Liver (tissue), 9 donors: ENCODE measurements around the gene GLP2R. TPM values are rescaled to one million over a fixed set of nuclear protein-coding genes. Genes with fewer than 3 reads are reported as not detected.

Experiments
- DNase-seq: peaks from one replicate; pipeline ENCODE4 v3.0.0-alpha.2; 2017; ENCODE audit warnings: low spot score
- H3K27ac ChIP-seq, 2 donors: one replicate each; pipeline ENCODE4 v1.7.0; 2013; ENCODE audit warnings: inconsistent platforms in 2 of 2, low read length in 2 of 2, control low read depth in 1 of 2, low read depth in 1 of 2, mild to moderate bottlenecking in 1 of 2
- H3K27me3 ChIP-seq, 4 donors: one replicate each; pipeline versions ENCODE4 v1.6.1 to v1.7.0; 2013; ENCODE audit warnings: low read length in 3 of 4, inconsistent platforms in 1 of 4, mild to moderate bottlenecking in 1 of 4, moderate library complexity in 1 of 4; ENCODE audit not compliant: control insufficient read depth in 4 of 4, insufficient read depth in 4 of 4
- H3K36me3 ChIP-seq, 4 donors: one replicate each; pipeline versions ENCODE4 v1.6.1 to v1.7.0; 2013; ENCODE audit warnings: low read length in 3 of 4, mild to moderate bottlenecking in 3 of 4, low read depth in 1 of 4, moderate library complexity in 1 of 4; ENCODE audit not compliant: control insufficient read depth in 4 of 4, insufficient read depth in 3 of 4
- H3K4me1 ChIP-seq, 4 donors: one replicate each; pipeline versions ENCODE4 v1.6.1 to v1.7.0; 2013; ENCODE audit warnings: low read length in 3 of 4, mild to moderate bottlenecking in 3 of 4, moderate library complexity in 1 of 4; ENCODE audit not compliant: control insufficient read depth in 4 of 4, insufficient read depth in 4 of 4
- H3K4me3 ChIP-seq, 3 donors: one replicate each; pipeline versions ENCODE4 v1.6.1 to v1.7.0; 2013; ENCODE audit warnings: low read length in 3 of 3, control low read depth in 1 of 3, low read depth in 1 of 3, mild to moderate bottlenecking in 1 of 3
- H3K9ac ChIP-seq, 2 donors: one replicate each; pipeline ENCODE4 v1.7.0; 2013; ENCODE audit warnings: low read length in 2 of 2, mild to moderate bottlenecking in 2 of 2, moderate library complexity in 2 of 2, control low read depth in 1 of 2, low read depth in 1 of 2
- H3K9me3 ChIP-seq, 4 donors: one replicate each; pipeline versions ENCODE4 v1.6.1 to v1.7.0; 2013; ENCODE audit warnings: low read length in 3 of 4; ENCODE audit not compliant: control insufficient read depth in 4 of 4
- EGR1 ChIP-seq, 2 donors: IDR thresholded peaks; 2 replicates each; pipeline ENCODE4 v1.6.1; 2016 to 2018; ENCODE audit warnings: antibody characterized with exemption in 2 of 2, low read depth in 2 of 2
- FOXA1 ChIP-seq: IDR thresholded peaks from 2 replicates; pipeline ENCODE4 v1.6.1; 2016; ENCODE audit warnings: antibody characterized with exemption
- FOXA2 ChIP-seq: IDR thresholded peaks from 2 replicates; pipeline ENCODE4 v1.6.1; 2016; ENCODE audit warnings: antibody characterized with exemption
- GABPA ChIP-seq, 2 donors: IDR thresholded peaks in 1 of 2; conservative IDR thresholded peaks in 1 of 2; 2 replicates each; pipeline ENCODE4 v1.6.1; 2016; ENCODE audit warnings: antibody characterized with exemption in 2 of 2, mild to moderate bottlenecking in 1 of 2, moderate library complexity in 1 of 2
- JUND ChIP-seq, 2 donors: IDR thresholded peaks; 2 replicates each; pipeline ENCODE4 v1.6.1; 2016; ENCODE audit warnings: antibody characterized with exemption in 2 of 2
- NR2F2 ChIP-seq: IDR thresholded peaks from 2 replicates; pipeline ENCODE4 v1.6.1; 2016; ENCODE audit warnings: antibody characterized with exemption
- RAD21 ChIP-seq, 2 donors: IDR thresholded peaks; 2 replicates each; pipeline ENCODE4 v1.6.1; 2016; ENCODE audit warnings: antibody characterized with exemption in 2 of 2, mild to moderate bottlenecking in 2 of 2
- REST ChIP-seq: IDR thresholded peaks from 2 replicates; pipeline ENCODE4 v1.6.1; 2016; ENCODE audit warnings: antibody characterized with exemption, mild to moderate bottlenecking
- RXRA ChIP-seq, 2 donors: IDR thresholded peaks; 2 replicates each; pipeline ENCODE4 v1.6.1; 2017 to 2018; ENCODE audit warnings: antibody characterized with exemption in 2 of 2, mild to moderate bottlenecking in 1 of 2
- SP1 ChIP-seq: IDR thresholded peaks from 2 replicates; pipeline ENCODE4 v1.6.1; 2018; ENCODE audit warnings: antibody characterized with exemption, mild to moderate bottlenecking
- TAF1 ChIP-seq: conservative IDR thresholded peaks from 2 replicates; pipeline ENCODE4 v1.6.1; 2016; ENCODE audit warnings: antibody characterized with exemption, mild to moderate bottlenecking
- YY1 ChIP-seq: IDR thresholded peaks from 2 replicates; pipeline ENCODE4 v1.6.1; 2016; ENCODE audit warnings: antibody characterized with exemption, mild to moderate bottlenecking
- WGBS: extraction: QIAGEN DNeasy Blood & Tissue Kit; methylation state at CpG from one replicate; pipeline ENCODE4 v1.1.7; 2013; 5-methylcytosine and 5-hydroxymethylcytosine counted together
- polyA plus RNA-seq, 2 donors: library from polyadenylated mRNA; stranded (reverse) in 1 of 2; unstranded in 1 of 2; fragments of 200-250 nt in 1 of 2; fragments of >200 nt in 1 of 2; fragmentation: Nextera tagmentation in 1 of 2; extraction: Ambion mirVana in 1 of 2; gene quantifications; one replicate each; pipeline versions ENCODE4 v1.2.1 to v1.2.3, GENCODE V29; 2013 to 2015
- total RNA-seq, 2 donors: library from RNA; depleted of rRNA; stranded (reverse); fragments of >200 nt; gene quantifications; one replicate each; pipeline ENCODE4 v1.2.3, GENCODE V29; 2014
- TF ChIP-seq, protein P1 (sequence below): fragments of 150-350 bp; IDR thresholded peaks from 2 replicates; pipeline ENCODE4 v1.5.1; 2017; ENCODE audit warnings: improper control_type of control experiment, low read depth, low read length; ENCODE audit not compliant: missing input control
- TF ChIP-seq, protein P2 (sequence below): IDR thresholded peaks from 2 replicates; pipeline ENCODE4 v1.6.1; 2016; ENCODE audit warnings: antibody characterized with exemption
- TF ChIP-seq, protein P3 (sequence below): IDR thresholded peaks from 2 replicates; pipeline ENCODE4 v1.6.1; 2016; ENCODE audit warnings: antibody characterized with exemption
- TF ChIP-seq, protein P4 (sequence below): IDR thresholded peaks from 2 replicates; pipeline ENCODE4 v1.6.1; 2016; ENCODE audit warnings: antibody characterized with exemption
- donor health status: healthy.
- donor health status: healthy.
- donor health status: healthy.
- donor health status: healthy.
- donor health status: healthy.

Gene GLP2R
- total and polyA plus RNA-seq, 4 donors, result 0.39 to 1.4 (median 0.58) TPM

DNA sequence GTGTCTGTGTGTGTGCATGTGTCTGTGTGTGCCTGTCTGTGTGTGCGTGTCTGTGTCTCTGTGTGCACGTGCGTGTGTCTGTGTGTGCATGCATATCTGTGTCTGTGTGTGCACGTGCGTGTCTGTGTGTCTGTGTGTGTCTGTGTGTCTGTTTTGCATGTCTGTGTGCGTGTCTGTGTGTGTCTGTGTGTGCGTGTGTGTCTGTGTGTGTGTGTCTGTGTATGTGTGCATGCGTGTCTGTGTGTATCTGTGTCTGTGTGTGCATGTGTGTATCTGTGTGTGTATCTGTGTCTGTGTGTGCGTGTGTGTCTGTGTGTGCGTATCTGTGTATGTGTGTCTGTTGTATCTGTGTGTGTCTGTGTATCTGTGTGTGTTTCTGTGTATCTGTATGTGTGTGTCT lies 9.3 kb upstream of the GLP2R start:
- Histone ChIP-seq H3K36me3 (no peaks in the 10 kb centered on the region), H3K27ac (no peak overlapping the region), H3K27me3 (peaks cover 0 to 1% (median 0%) of the 10 kb centered on the region in 4 donors), H3K4me1 (no peaks in the 10 kb centered on the region), H3K4me3 (no peak overlapping the region), H3K9me3 (no peaks in the 10 kb centered on the region), H3K9ac (no peak overlapping the region)
- WGBS, result 86% methylated on average over 10 of the region's 10 CpGs
- TF ChIP-seq JUND (IDR thresholded peaks at IDR 0.05) (no peak), REST (no peak), RXRA (IDR thresholded peaks at IDR 0.05) (no peak)
- TF ChIP-seq, protein P1, sequence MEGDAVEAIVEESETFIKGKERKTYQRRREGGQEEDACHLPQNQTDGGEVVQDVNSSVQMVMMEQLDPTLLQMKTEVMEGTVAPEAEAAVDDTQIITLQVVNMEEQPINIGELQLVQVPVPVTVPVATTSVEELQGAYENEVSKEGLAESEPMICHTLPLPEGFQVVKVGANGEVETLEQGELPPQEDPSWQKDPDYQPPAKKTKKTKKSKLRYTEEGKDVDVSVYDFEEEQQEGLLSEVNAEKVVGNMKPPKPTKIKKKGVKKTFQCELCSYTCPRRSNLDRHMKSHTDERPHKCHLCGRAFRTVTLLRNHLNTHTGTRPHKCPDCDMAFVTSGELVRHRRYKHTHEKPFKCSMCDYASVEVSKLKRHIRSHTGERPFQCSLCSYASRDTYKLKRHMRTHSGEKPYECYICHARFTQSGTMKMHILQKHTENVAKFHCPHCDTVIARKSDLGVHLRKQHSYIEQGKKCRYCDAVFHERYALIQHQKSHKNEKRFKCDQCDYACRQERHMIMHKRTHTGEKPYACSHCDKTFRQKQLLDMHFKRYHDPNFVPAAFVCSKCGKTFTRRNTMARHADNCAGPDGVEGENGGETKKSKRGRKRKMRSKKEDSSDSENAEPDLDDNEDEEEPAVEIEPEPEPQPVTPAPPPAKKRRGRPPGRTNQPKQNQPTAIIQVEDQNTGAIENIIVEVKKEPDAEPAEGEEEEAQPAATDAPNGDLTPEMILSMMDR, result no peak
- DNase-seq, result no peak

DNA sequence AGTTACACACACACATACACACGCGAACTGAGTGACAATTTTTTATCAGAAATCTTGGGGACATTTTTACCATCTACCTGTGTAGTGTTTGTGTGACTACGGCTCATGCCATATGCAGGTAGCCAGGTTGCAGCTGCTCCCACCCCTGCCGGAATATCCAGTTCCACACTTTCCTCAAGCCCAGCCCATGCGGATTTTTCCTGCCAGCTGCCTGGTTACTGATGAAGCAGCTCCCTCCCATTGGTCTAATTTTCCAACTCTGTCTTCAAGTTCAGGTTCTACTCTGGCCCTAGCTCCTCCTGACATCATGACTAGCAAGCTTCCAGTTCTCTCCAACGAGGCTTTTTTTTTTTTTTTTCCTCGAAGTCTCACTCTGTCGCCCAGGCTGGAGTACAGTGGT lies 8.6 kb upstream of the GLP2R start:
- WGBS, result 51% methylated on average over 8 of the region's 8 CpGs

GRCh38 chr17:9818760-9819159 lies 7.0 kb upstream of the GLP2R start:
- no peak overlapping the region for H3K4me3 ChIP-seq
- no peak for DNase-seq
- H3K27me3 ChIP-seq, result no peaks in the 10 kb centered on the region
- no peaks in the 10 kb centered on the region for H3K9me3 ChIP-seq
- H3K36me3 ChIP-seq, result no peaks in the 10 kb centered on the region
- WGBS, result 70% methylated on average over 4 of the region's 4 CpGs
- no peaks in the 10 kb centered on the region for H3K4me1 ChIP-seq
- no peak overlapping the region for H3K27ac ChIP-seq
- H3K9ac ChIP-seq, result no peak overlapping the region
- TF ChIP-seq EGR1 (IDR thresholded peaks at IDR 0.05; ENCODE audit: low read depth in 2 of 2), result no peak
- no peak for TF ChIP-seq NR2F2
- TF ChIP-seq, protein P2, sequence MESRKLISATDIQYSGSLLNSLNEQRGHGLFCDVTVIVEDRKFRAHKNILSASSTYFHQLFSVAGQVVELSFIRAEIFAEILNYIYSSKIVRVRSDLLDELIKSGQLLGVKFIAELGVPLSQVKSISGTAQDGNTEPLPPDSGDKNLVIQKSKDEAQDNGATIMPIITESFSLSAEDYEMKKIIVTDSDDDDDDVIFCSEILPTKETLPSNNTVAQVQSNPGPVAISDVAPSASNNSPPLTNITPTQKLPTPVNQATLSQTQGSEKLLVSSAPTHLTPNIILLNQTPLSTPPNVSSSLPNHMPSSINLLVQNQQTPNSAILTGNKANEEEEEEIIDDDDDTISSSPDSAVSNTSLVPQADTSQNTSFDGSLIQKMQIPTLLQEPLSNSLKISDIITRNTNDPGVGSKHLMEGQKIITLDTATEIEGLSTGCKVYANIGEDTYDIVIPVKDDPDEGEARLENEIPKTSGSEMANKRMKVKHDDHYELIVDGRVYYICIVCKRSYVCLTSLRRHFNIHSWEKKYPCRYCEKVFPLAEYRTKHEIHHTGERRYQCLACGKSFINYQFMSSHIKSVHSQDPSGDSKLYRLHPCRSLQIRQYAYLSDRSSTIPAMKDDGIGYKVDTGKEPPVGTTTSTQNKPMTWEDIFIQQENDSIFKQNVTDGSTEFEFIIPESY, result no peak
- no peak for TF ChIP-seq GABPA (IDR thresholded peaks at IDR 0.05 in 1 of 2, conservative IDR thresholded peaks at IDR 0.05 in 1 of 2)
- TF ChIP-seq TAF1, result no peak
- TF ChIP-seq REST, result no peak
- TF ChIP-seq SP1, result no peak
- TF ChIP-seq FOXA1, result no peak
- no peak for TF ChIP-seq RAD21 (IDR thresholded peaks at IDR 0.05)
- TF ChIP-seq, protein P3, sequence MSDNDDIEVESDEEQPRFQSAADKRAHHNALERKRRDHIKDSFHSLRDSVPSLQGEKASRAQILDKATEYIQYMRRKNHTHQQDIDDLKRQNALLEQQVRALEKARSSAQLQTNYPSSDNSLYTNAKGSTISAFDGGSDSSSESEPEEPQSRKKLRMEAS, result no peak
- TF ChIP-seq FOXA2, result no peak
- TF ChIP-seq, protein P4, sequence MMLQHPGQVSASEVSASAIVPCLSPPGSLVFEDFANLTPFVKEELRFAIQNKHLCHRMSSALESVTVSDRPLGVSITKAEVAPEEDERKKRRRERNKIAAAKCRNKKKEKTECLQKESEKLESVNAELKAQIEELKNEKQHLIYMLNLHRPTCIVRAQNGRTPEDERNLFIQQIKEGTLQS, result no peak
- TF ChIP-seq YY1, result no peak

More for the DNA sequence above, 8.6 kb upstream of the GLP2R start:
- no peak for TF ChIP-seq GABPA (IDR thresholded peaks at IDR 0.05 in 1 of 2, conservative IDR thresholded peaks at IDR 0.05 in 1 of 2)
- no peak for TF ChIP-seq YY1
- TF ChIP-seq, protein P4, result no peak
- no peak for TF ChIP-seq EGR1 (IDR thresholded peaks at IDR 0.05; ENCODE audit: low read depth in 2 of 2)
- H3K36me3 ChIP-seq, result no peaks in the 10 kb centered on the region
- H3K4me3 ChIP-seq, result no peak overlapping the region
- no peak overlapping the region for H3K9ac ChIP-seq
- H3K9me3 ChIP-seq, result no peaks in the 10 kb centered on the region
- DNase-seq, result no peak
- no peaks in the 10 kb centered on the region for H3K27me3 ChIP-seq
- H3K4me1 ChIP-seq, result no peaks in the 10 kb centered on the region
- no peak overlapping the region for H3K27ac ChIP-seq
